ENCODE data around the gene LYRM1.

LYRM1 gene

DNA sequence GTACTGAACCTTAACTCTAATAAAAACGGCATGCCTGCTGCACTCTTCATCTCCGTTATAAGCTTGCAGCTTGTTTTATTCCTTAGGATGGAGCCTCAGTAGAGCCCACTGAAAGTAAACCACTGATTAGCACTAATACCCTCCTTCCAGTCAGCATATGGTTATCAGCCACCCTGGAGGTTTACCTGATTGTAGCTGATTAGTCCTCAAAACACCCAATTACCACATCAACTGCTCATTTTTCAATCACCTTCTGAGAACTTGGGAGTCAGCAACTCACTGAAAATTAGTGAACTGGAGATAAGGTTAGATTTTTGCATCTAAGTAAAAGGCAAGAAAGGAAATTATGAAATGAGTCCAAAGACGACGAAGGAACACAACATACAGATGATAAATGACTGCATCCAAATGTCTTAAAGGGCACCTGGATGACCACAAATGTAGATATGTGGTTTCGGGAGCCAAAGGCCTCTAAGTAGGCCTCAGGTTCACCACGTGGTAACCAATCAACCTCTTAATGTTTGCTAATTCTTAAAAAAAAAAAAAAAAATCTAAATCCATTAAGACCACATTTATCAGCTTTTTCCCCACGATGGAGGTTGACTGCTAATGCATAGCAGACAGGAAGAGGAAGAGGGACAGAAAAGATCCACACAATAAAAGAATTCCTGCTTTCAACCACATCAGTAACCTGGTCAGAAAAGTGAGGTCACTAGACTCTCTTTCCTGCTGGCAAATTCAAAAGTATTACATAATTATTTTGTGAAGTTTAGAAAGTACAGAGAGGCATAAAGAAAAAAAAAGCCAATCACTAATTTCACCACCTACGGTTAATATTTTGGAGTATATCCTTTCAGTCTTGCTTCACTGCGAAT is 28.4 kb upstream of the LYRM1 start:
- DNase-seq (ENCODE audit: low spot score), result no peak

DNA sequence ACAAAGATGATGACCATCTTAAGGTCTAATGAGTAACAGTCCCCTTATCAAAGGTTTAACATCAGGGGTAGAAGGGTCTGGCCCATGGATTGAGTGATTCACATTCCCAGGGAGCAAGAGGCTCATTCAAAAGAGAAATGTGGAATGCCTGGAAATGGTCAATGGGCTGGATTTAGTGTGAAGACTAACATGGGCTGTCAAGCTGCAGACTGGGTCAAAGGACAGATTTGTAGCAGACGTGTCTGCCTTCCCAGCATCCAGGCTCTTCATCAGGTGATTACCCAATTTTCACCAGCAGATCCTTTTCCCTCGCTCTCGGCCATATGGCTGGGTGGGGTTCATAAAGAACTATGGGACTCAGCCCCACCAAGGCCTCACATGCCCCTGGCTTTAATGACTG is 27.2 kb upstream of the LYRM1 start:
- no peak for DNase-seq (ENCODE audit: low spot score)

DNA sequence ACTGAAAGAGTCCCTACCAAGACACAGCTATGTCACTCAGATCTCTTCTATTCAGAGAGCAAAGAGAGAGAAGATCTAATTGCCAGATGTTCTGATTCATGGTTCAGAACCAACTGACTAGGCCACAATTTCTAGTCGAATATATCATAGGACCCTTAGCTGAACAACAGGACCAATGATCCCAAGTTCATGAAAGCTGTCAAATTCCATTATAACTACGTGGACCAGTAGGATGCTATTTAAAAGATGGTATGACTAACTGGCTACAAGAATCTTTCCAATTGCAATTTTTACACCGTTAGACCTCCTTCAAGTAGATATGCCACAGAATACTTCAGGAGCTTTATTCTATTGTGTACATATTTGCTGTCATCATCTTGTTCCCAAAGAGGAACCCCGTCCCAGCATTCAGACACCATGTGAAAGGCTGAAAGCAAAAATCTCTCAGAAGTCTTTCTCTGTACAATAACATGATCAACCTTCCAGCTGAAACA is 26.4 kb upstream of the LYRM1 start:
- DNase-seq (ENCODE audit: low spot score), result no peak

DNA sequence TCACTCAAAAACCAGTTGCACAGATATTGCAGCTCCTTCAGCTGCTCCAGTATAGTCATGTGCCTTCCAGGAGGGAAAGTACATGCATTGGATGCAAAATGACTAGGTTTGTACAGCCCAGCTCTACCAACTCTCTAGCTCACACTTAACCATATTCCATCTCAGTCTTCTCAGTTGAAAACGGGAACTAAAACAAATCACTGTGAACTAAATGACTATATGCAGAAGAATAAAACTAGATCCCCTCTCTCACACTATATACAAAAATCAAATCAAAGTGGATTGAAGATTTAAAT is 25.3 kb upstream of the LYRM1 start:
- DNase-seq (ENCODE audit: low spot score), result no peak

DNA sequence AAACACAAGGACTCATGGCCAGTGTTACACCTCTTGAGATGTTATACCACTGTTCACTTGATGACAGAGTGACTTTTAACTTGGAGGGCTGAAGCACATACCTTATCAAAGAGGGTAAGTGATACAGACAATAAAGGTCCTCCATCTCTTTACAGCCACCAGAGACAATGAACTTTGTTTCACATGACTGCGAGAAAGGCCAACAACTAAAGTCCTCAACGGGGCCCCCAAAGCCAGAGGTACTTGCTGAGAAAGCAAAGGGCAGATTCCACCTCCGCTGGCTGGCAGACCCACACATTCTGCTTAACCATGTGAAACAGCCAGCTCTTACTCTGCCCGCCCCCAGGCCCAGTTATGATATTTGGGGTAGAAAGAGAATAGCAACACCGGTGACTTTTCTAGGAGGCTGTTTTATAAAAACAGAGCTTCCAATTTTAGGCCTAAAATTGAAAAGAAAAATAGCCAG is 21.9 kb upstream of the LYRM1 start:
- DNase-seq (ENCODE audit: low spot score), result no peak

DNA sequence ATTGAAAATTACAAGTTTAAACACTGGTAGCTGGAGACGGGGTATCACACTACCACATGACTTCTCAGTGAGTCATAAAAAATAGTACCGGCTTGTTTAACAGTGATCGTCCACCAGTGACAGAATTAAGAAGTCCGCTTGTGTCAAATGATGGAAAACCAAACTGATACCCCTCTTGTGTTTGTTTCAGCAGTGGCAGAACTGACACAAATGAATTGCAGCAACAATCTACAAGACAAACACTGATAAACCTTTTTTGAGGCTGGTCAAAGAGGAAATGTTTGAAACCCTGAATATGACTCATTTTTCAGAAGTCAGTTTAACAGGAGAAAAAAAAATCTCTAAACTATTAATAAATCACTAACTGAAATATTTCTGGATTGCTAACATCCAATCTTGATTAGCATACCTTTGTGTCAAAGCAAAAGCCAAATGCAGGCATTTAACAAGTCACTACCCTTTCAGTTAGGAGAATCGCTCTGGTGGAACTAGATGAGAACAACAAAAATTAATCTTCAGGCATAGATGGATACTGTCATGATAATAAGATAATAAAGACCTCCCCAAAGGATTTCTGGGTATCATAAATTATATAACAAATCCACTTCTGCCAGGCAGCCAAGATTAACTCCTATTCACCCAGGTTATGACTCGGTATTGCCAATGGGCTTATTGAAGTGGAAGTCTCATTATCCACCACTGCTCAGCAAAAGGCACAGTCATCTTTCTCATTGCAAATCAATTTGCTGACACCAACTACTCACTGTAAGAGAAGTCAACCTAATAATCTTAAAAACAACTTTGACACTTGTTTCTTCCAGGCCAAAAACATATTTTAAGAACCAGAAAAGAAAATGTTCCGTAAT is 21.2 kb upstream of the LYRM1 start:
- DNase-seq (ENCODE audit: low spot score), result no peak

DNA sequence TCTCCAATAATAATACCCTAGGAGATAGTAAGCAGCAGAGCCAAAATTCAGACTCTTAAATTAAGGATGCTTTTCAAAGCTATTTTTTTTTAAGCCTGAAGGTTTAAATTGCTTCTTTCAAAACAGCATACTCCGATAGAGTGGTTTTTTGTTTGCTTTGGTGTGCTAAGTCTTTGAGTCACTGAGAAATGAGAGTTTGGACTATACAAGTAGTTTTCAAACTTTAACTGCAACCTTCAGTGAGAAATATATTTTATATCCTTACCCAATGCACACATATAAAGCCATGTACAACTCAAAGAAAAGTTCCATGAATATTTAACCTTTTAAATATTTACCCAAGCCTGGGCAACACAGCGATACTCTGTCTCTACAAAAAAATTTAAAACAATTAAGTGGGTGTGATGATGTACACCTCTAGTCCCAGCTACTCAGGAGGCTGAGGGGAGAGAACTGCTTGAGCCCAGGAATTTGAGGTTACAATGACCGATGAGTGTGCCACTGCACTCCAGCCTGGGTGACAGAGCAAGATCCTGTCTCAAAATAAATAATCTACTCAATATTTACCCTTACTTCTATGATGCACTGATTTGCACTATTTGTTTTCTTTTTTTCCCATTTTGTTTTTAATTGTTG is 19.6 kb upstream of the LYRM1 start:
- no peak for DNase-seq (ENCODE audit: low spot score)

DNA sequence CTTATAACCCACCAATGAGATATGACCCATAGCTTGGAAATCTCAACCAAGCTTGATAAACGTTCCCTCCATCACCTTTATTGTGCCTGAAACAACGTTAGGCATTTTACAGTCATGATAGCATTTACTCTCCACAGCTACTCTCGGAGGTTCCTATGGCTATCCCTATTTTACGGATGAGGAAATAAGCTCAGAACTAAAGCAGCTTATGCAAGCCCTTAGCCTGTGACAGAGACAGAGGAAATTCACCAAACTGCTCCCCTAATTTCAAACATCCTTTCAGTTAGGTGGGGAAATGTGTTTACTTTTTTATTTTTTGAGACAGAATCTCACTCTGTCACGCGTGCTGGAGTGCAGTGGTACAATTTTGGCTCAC is 19.1 kb upstream of the LYRM1 start:
- no peak for DNase-seq (ENCODE audit: low spot score)

DNA sequence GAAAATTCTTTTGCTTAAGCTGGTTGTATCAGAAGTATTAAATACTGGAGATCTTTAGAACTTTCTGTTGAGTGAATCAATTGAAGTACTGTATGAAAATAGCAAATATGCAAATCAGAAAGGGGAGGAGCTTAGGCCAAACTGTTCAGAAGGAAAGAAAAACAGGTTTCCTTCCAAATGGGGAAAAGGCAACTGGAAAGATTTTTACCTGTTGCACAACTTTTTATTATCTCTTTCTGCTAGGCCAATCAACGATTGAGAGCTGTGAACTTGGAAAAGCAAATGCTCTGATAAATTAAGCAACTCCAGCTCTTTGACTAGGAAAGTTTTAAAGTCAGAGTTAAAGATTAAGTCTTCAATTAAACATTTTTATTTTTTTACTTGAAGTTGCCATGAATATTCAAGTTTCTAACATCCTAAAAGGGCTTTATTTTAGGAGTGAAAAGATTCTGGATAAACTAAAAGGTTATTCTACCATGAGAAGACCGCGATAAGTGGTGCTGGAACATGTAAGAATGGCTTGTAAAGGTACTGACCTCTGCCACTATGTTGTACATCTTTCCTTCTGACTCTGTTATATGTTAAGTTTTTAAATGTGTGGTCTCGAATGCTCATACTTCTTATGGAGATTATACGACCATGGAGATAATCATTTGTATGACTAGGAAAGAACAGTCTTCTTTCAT is 16.9 kb upstream of the LYRM1 start:
- DNase-seq (ENCODE audit: low spot score), result no peak

DNA sequence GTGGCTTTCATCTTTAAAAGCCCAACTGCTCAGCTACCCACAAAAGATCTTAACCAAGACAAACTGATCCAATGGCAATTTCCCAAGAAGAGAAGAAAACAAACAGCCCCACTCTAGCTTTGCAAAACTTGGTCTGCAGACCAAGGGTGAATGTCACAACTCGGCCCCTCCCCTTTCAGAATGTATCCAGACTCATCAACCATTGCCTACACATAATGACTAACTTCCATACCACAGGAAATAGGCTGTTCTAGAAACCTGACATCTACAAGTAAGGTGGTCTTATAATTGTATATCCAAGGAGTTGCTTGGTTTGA is 16.4 kb upstream of the LYRM1 start:
- no peak for DNase-seq (ENCODE audit: low spot score)

DNA sequence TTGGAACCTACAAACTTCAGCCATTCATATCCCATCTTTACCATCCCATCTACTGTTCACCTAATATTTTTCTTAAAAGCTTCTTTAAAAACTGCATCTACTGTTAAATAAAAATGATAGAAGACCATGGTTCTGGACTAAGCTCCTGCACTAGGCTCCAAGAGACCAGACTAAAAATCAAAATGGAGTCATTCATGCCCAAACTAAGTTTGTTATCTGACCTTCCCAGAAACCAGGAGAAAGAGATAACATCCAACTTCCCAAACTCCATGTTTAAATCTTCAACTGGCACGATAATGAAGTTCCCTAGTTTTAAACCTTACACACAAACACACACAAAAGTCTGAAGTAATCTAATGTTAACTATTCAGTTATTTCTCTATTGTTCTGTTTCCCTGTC is 14.3 kb upstream of the LYRM1 start:
- no peak for DNase-seq (ENCODE audit: low spot score)

DNA sequence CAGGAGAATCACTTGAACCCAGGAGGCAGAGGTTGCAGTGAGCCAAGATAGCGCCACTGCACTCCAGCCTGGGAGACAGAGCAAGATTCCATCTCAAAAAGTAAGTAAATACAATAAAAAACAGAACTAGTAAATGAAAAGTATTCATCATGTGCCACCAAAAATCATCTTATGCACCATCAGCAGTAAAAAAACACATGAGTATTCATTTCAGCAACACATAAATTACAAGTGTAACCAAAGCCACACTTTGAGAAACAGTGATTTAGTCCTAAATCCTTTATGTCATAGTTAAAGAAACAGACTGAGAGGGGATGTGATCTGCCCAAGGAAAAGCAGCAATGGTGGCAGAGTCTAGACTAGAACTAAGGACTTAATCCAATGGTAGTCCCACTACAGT is 13.4 kb upstream of the LYRM1 start:
- DNase-seq (ENCODE audit: low spot score), result no peak

DNA sequence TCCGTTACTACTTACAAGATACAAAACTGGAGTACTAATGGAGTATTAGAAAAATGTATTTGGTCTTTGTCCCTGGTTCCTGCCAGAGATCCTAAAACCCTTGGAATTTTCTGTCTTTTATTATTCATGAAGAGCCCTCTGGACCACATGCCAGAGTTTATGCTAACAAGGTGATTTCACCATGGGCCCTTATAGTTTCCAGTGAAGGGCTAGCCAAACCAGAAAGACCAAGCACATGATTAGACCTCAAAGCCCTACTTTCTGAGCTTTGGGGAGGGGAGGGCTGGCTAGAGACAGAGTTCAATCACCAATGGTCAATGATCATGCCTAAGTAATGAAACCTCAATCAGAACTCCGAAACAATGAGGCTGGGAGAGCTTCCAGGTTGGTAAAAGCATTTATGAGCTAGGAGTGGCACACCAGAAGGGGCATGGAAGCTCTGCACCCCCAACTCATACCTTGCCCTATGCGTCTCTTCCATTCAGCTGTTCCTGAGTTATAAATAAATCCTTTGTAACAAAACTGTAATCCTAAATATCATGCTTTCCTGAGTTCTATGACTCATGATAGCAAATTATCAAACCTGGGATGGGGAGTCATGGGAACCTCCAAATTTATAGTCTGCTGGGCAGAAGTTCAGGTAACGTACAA is 10.8 kb upstream of the LYRM1 start:
- no peak for DNase-seq (ENCODE audit: low spot score)

DNA sequence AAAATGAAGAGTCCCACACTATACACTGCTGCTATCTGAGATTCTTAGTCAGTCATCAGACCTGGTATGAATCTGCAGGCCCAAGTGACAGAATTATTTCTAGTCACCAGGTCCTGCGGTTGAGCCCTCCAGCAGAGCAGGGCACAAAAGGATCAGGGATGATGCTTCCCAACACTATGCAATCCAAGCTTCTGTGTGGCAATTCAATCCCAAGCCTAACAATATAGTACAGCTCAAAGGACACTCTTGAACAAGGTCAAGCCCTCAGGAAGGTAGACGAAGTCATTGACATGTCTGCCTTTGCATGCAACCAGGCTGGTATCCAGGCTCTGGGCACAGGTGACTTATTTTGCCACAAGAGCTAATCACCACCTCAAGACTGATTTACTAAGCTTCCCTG is 6.2 kb upstream of the LYRM1 start:
- DNase-seq (ENCODE audit: low spot score), result no peak

DNA sequence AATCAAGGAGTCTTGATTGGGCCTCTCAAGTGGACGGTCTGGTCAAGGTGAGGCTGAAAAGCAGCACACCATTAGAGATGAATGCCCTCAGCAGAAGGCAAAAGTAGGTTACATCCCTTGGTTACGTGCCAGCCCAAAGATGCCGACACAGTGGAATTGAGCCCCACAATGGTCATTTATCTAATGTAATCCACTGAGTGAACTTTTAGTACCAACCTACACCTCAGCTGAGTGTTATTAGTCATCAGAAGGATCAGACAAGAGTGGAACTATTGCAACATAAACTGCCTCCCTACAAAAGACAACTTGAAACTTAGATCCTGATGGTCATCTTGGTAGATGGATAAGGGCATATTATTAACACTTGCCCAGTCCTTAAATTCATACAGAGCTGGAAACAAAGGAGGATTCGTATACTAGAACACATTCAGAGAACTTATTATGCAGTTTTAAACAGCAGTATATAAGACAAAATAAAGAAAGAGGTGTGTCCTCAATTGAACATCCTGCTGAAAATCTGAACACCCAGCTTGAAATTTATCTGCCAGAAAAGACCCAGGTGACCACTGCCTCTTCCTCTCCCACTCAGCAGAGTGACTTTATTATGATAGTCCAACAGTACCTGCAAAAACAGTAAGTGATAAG is 3.2 kb upstream of the LYRM1 start:
- peak; percentile 35 for DNase-seq (ENCODE audit: low spot score)

DNA sequence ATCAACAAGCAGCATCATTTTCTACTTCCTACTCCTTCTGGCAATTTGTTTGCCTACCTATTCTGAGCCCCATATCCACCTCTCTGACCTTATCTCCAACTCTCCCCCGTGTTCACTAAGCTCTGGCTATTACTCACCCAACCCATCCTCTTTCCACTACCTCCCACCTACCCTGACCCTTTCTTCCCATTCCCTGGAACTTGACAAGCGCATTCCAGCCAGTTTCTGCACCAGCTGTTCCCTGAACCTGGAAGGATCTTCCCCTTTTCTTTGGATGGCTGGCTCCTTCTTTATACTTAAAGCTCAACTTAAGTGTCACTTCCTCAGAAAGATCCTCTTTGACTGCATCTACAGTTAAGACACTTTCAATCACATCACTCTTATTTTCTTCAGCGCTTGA is 2.6 kb upstream of the LYRM1 start:
- DNase-seq (ENCODE audit: low spot score), result no peak

DNA sequence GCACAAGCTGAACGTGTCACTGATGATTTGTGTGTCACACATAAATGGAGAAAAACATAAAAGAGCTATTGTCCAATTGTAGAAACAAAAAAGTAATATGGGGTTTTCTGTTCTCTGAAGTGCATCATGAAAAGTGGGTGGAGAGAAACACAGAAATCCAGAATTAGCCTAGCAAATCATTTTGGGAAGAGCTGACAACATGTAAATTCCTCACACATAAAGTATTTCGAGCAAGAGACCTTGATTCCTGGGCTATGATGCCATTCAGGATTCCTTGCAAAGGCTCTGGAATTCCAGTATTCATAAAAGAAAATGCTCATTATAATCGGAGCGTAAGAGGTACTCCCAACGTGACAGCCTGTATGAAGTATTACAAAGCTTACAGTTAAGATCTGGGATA is 1.5 kb upstream of the LYRM1 start:
- peak; percentile 74 for DNase-seq (ENCODE audit: low spot score)

DNA sequence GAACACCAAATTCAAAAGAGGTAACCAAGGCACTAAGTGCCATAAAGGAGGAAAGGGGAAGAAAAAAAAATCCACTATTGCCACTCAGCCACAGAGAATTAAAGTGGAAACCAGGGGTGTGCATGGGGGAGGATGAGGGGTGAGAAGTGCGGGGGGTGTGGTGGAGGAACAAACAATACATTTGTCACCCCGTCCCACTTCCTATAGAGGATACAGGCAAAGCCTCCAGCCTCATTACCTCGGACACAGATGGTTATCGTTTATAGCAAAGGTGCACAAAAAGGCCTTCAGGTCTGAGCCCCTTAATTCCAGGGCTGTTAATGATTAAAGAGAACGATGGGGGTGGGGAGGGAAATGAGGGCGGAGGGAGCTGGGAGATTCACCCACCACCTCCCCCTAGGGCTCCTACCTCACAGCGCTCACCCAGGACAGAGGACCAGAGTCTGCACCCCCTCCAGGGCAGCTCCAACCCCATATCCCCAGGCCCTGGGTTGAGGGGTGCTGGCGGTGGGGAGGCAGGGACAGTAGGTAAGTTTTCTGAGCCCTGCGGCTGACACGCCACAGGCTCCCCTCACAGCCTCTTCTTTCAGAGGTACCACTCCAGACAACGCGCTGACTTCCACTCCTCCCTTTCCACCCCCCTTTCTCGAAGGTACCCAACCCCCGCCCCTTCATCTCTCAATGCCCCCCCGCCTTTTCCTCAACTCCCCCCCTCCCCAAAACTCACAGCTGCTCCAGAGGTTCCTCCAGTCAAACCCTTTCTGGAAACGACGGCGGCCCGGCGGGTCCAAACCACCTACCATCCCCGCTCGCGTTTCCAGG is 883 bp upstream of the LYRM1 start:
- DNase-seq (ENCODE audit: low spot score), result no peak

DNA sequence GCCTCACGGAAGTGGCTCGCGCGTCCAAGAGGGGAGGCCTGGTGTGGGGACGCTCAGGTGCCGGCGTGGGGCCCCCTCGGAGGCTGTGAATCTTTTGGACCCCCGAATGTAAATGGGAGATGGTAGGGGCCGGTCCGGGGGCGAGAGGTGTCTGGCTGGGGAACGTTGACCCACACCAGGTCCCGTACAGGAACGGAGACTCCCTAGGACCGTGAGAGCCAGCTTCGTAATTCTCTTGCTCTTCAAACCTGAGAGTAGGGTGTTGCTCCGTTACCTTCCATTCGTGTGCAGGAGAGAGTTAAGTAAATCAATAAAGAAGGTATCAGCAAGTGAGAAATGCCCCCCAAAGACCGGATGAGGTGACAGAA is 481 bp downstream of the LYRM1 start:
- DNase-seq (ENCODE audit: low spot score), result no peak

DNA sequence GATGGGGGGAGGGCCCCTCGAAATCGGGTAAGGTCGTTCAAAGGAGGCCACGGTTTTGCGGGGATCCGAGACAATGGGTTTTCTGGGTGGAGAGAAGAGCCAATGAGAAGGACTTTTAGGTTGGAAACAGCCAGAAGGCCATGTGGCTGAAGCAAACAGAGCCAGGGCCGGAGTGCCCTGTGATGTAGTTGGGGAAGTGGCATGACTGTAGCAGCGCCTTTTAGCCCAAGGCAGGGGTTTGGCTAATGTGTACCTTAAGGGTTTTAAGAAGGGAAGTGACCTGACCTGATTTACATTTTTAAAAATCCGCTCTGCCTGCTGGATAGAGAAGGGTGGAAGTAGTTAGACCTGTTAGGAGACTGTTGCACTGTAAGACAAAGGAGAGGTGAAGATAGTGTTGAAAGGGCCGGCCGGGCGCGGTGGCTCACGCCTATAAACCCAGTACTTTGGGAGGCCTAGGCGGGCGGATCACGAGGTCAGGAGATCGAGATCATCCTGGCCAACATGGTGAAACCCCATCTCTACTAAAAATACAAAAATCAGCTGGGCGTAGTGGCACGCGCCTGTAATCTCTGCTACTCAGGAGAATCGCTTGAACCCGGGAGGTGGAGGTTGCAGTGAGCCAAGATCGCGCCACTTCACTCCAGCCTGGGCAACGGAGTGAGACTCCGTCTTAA is 1.0 kb downstream of the LYRM1 start:
- peak; percentile 69 for DNase-seq (ENCODE audit: low spot score)
